GM19239 (cell line): ENCODE results near the gene LAMB1.
A peak's percentile ranks its signal among the peaks of the same experiment; 100 is the strongest.
"Not testable (repeated sequence)": the region's sequence is repeated elsewhere in the genome, so short reads cannot be mapped to it uniquely, and the experiment has no call there.

Experiments used
- DNase-seq: peaks from one replicate; pipeline ENCODE4 v3.0.0; 2011; ENCODE audit warnings: low spot score; ENCODE audit not compliant: insufficient read length
- FAIRE-seq: peaks from 2 replicates; lab custom pipeline; 2011; peaks lifted over from hg19 to GRCh38; lab: Jason Lieb, UNC

Gene LAMB1

GRCh38 chr7:107891636-107892366, 111.2 kb downstream of the LAMB1 start:
- peak; percentile 45 for FAIRE-seq
- DNase-seq = no peak

GRCh38 chr7:107890962-107891635, 111.9 kb downstream of the LAMB1 start, which contains the start of gene DLD:
Gene DLD, plus strand, starts transcription at chr7:107891183. Its CDS starts 68 bp downstream, at chr7:107891251.
- peak; percentile 95 for FAIRE-seq

GRCh38 chr7:107890493-107890961, 112.4 kb downstream of the LAMB1 start:
- no peak for DNase-seq
- peak; percentile 8 for FAIRE-seq

More at GRCh38 chr7:107890962-107891635, 111.9 kb downstream of the LAMB1 start, which contains the start of gene DLD:
- peak; percentile 86 for DNase-seq

- no peak for FAIRE-seq
These were observed 113.0 kb downstream of the LAMB1 start for GRCh38 chr7:107889992-107890391.

GRCh38 chr7:107887827-107888226, 115.1 kb downstream of the LAMB1 start:
- FAIRE-seq, DNase-seq: not testable (repeated sequence)

More at GRCh38 chr7:107889992-107890391, 113.0 kb downstream of the LAMB1 start:
- no peak for DNase-seq

GRCh38 chr7:107884066-107884818, 118.7 kb downstream of the LAMB1 start:
- DNase-seq (no peak), FAIRE-seq (no peak)

- DNase-seq (no peak), FAIRE-seq (no peak)
These were observed 120.2 kb downstream of the LAMB1 start for GRCh38 chr7:107882766-107883165.

- DNase-seq = no peak
- FAIRE-seq = peak; percentile 85
These were observed 123.4 kb downstream of the LAMB1 start for GRCh38 chr7:107879400-107880035.

GRCh38 chr7:107878636-107879035, 124.3 kb downstream of the LAMB1 start:
- DNase-seq (no peak), FAIRE-seq (no peak)

GRCh38 chr7:107877731-107878382, 125.1 kb downstream of the LAMB1 start:
- DNase-seq (no peak), FAIRE-seq (no peak)

- FAIRE-seq = no peak
- DNase-seq = no peak
These were observed 126.0 kb downstream of the LAMB1 start for GRCh38 chr7:107876916-107877315.

- FAIRE-seq (peak; percentile 80), DNase-seq (no peak)
These were observed 128.1 kb downstream of the LAMB1 start for GRCh38 chr7:107874605-107875446.

- no peak for FAIRE-seq
- no peak for DNase-seq
These were observed 128.8 kb downstream of the LAMB1 start for GRCh38 chr7:107874111-107874510.
